ENCODE measurements around the gene C1orf226.
A peak's percentile ranks its signal among the peaks of the same experiment; 100 is the strongest.

DNA sequence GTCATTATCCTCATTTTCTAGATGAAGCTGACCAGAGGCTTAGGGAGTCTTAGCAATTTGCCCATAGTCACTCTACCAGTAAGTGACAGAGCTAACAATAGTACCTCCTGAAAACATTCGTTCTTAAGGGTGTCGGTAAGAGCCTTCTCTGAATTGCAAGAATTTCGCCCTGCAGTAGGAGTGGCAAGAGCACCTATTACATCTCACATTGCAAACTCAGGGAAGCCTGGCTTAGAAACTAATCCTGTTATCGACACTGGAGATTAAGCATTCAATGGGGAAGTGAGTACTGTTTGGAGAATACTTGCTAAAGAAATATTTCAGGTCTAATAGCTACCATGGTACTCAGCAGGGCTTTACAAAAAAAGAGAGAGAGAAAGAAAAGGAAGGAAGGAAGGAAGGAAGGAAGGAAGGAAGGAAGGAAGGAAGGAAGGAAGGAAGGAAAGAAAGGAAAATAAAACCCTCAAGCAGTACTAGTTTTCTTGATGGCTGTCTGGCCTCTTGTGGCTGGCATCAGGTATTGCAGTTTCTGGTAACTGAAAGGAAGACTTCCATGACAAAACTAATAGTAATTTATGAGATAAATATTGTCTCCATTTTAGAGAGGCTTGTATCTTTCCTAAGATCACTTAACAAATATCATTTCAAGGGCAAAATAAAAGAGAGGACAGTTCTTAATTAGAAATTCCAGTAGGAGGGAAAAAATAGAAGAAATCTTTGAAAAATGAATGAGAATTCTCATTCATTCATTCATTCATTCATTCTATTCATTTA lies 10.4 kb downstream of the C1orf226 start:
- TF ChIP-seq, protein P1, sequence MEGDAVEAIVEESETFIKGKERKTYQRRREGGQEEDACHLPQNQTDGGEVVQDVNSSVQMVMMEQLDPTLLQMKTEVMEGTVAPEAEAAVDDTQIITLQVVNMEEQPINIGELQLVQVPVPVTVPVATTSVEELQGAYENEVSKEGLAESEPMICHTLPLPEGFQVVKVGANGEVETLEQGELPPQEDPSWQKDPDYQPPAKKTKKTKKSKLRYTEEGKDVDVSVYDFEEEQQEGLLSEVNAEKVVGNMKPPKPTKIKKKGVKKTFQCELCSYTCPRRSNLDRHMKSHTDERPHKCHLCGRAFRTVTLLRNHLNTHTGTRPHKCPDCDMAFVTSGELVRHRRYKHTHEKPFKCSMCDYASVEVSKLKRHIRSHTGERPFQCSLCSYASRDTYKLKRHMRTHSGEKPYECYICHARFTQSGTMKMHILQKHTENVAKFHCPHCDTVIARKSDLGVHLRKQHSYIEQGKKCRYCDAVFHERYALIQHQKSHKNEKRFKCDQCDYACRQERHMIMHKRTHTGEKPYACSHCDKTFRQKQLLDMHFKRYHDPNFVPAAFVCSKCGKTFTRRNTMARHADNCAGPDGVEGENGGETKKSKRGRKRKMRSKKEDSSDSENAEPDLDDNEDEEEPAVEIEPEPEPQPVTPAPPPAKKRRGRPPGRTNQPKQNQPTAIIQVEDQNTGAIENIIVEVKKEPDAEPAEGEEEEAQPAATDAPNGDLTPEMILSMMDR (conservative IDR thresholded peaks at IDR 0.05; ENCODE audit: low read depth, low read length) = peak; percentile 86
- no peak for TF ChIP-seq EZH2 (IDR thresholded peaks at IDR 0.05; ENCODE audit: borderline replicate concordance, low read depth, low read length, poor library complexity, severe bottlenecking)
